Fibroblast of villous mesenchyme (primary cell): Measurements from ENCODE around the gene CAAP1. TPM values are rescaled to one million over a fixed set of nuclear protein-coding genes. Genes with fewer than 3 reads are reported as not detected.

Experiments
- DNase-seq: peaks from one replicate; pipeline ENCODE4 v3.0.0-alpha.2; 2010; ENCODE audit warnings: low read depth
- H3K4me3 ChIP-seq: 2 replicates; pipeline ENCODE4 v1.5.1; 2011; ENCODE audit warnings: low read depth, mild to moderate bottlenecking, low read length
- CTCF ChIP-seq: IDR thresholded peaks from 2 replicates; pipeline ENCODE4 v1.5.1; 2012; ENCODE audit warnings: low read depth, mild to moderate bottlenecking, low read length; ENCODE audit not compliant: insufficient read depth
- total RNA-seq: library from RNA; depleted of rRNA; stranded (reverse); fragments of >200 nt; gene quantifications from 2 replicates; pipeline ENCODE4 v1.2.3, GENCODE V29; 2012

CAAP1 gene
- total RNA-seq, 1 donor, result 29.4 TPM

DNA sequence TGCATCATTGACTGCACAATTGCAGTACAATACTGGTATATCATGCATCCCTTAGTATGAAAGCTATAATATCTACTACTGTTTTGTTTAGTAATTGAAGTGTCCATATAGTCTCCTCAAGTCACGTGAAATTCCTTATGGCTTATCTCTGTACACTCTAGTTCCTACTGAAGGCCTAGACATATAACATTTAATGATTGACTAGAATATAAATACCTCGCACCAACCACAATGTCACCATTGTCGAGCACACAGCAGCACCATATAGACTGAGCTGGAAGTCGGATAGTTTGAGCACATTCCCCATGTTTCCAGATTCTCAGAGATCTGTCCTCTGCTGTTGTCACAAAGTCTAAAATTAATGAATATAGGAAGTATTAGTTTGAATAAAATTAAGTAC, 33.0 kb upstream of the CAAP1 start:
- no peak for DNase-seq
- H3K4me3 ChIP-seq, result no peak overlapping the region
- TF ChIP-seq CTCF, result no peak

DNA sequence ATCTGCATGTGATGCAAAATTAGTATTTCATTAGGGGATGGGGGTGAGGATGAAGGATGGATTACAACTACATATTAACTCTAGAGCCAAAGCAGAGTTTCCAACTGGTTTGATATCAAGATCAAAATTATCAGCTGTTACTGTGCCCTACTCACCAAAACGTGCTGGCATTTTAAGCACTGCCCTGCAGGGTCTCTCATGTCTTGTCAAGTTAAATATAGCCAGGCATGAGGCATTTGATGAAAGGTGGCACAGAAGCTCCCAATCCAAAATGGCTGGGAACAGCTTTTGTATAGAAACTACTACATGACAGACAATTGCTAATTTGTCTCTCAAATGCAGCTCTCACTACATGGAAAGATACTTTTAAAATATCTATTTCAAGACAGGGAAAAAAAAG, 27.1 kb upstream of the CAAP1 start:
- no peak overlapping the region for H3K4me3 ChIP-seq
- no peak for TF ChIP-seq CTCF
- no peak for DNase-seq

- no peak for TF ChIP-seq CTCF
- no peak for DNase-seq
- H3K4me3 ChIP-seq, result no peak overlapping the region
These were observed 20.6 kb upstream of the CAAP1 start for GRCh38 chr9:26913138-26913668.

DNA sequence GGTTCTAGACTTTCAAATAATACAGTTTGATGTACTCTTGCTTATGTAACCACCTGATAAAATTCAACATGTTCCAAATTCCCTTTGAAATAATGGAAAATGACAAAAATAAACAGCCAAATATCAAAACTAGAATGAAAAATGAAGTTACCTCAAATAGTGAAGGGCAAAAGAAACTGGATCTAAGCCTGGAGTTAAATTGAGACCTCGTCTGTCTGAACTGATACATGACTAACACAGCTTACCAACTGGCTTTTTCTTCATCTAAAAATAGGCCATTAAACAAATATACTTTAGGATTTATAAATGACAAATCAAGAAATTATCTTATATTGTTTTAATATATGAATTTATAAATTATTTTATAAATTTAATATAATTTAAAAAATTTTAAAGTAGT, 12.1 kb upstream of the CAAP1 start:
- no peak for TF ChIP-seq CTCF
- H3K4me3 ChIP-seq, result no peak overlapping the region
- DNase-seq, result no peak

GRCh38 chr9:26904070-26904469, 11.5 kb upstream of the CAAP1 start:
- no peak for DNase-seq
- H3K4me3 ChIP-seq, result no peak overlapping the region
- no peak for TF ChIP-seq CTCF

GRCh38 chr9:26893030-26893676, 551 bp upstream of the CAAP1 start:
- H3K4me3 ChIP-seq, result peak overlapping the region; percentile 94
- DNase-seq, result no peak
- no peak for TF ChIP-seq CTCF

DNA sequence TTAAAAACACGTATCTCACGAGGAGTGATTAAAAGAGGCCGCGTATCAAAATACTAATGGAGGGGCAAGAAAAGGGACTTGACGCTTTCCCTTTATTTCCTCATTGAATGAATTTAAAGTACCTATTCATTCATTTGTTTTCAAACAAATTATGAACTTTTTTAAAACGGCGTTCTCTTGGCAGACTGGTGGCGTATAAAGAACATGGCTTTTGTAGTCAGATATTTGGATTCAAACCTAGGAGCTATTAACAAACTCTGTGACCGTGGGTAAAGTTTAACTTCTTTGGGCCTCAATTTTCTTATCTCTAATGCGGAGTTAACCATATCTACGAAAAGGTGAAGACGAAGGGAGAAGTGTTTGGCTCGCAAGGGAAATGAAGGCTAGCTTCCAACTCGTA, 876 bp downstream of the CAAP1 start:
- no peak for TF ChIP-seq CTCF
- peak; percentile 11 for DNase-seq
- peak overlapping the region; percentile 94 for H3K4me3 ChIP-seq
